RWPE2 (cell line): Measurements from ENCODE around the gene PCDH18.

Experiments used
- ATAC-seq: fragments of 200-7000 bp; cut with Tn5 transposase; 3 replicates; pipeline ENCODE4 v1.9.1; 2021; ENCODE audit warnings: low read depth
- DNase-seq: peaks from one replicate; pipeline ENCODE4 v3.0.0-alpha.2; 2020; ENCODE audit warnings: low spot score
- H3K27ac ChIP-seq: fragments of 450-650 bp; 2 replicates; pipeline ENCODE4 v1.5.1; 2017; ENCODE audit warnings: mild to moderate bottlenecking; ENCODE audit not compliant: poor library complexity, severe bottlenecking
- H3K27me3 ChIP-seq: fragments of 250-450 bp; sonication (Bioruptor Pico); 2 replicates; pipeline ENCODE4 v1.5.1; 2021; ENCODE audit warnings: mild to moderate bottlenecking, moderate library complexity; ENCODE audit not compliant: insufficient read depth, poor library complexity, severe bottlenecking
- H3K36me3 ChIP-seq: fragments of 250-450 bp; sonication (Bioruptor Pico); 2 replicates; pipeline ENCODE4 v1.5.1; 2020; ENCODE audit warnings: low read depth, mild to moderate bottlenecking, moderate library complexity
- H3K4me1 ChIP-seq: fragments of 250-450 bp; sonication (Bioruptor Pico); 2 replicates; pipeline ENCODE4 v1.5.1; 2021; ENCODE audit warnings: mild to moderate bottlenecking, moderate library complexity; ENCODE audit not compliant: insufficient read depth, poor library complexity, severe bottlenecking
- H3K4me3 ChIP-seq: fragments of 250-450 bp; sonication (Bioruptor Pico); 2 replicates; pipeline ENCODE4 v1.5.1; 2021; ENCODE audit warnings: mild to moderate bottlenecking, moderate library complexity; ENCODE audit not compliant: severe bottlenecking
- H3K9me3 ChIP-seq: fragments of 250-450 bp; sonication (Bioruptor Pico); 2 replicates; pipeline ENCODE4 v1.5.1; 2021; ENCODE audit warnings: mild to moderate bottlenecking, moderate library complexity; ENCODE audit not compliant: severe bottlenecking
- CTCF ChIP-seq: fragments of 450-650 bp; IDR thresholded peaks from one replicate; pipeline ENCODE4 v1.5.1; 2017; ENCODE audit warnings: mild to moderate bottlenecking, moderate library complexity; ENCODE audit not compliant: poor library complexity, severe bottlenecking

PCDH18 gene

GRCh38 chr4:137531986-137532868 lies at the start of gene PCDH18:
Gene PCDH18 (minus strand): TSS chr4:137532494. CDS start chr4:137532088, 406 bp downstream.
- ATAC-seq (peak; percentile 72), DNase-seq (no peak)
- peak within 1 kb of the TSS; percentile 25 for H3K4me3 ChIP-seq
- H3K4me1 ChIP-seq, result peaks cover 6% of the 10 kb centered on the region
- no peak within 1 kb of the TSS for H3K27ac ChIP-seq
- no peak for TF ChIP-seq CTCF
- no peaks in the 10 kb centered on the region for H3K9me3 ChIP-seq
- H3K27me3 ChIP-seq, result no peaks in the 10 kb centered on the region
- no peaks in the 10 kb centered on the region for H3K36me3 ChIP-seq

- no peak overlapping the region for H3K4me3 ChIP-seq
- no peaks in the 10 kb centered on the region for H3K27me3 ChIP-seq
- no peaks in the 10 kb centered on the region for H3K4me1 ChIP-seq
- no peak overlapping the region for H3K27ac ChIP-seq
- ATAC-seq (no peak), DNase-seq (no peak)
- no peaks in the 10 kb centered on the region for H3K9me3 ChIP-seq
- TF ChIP-seq CTCF, result no peak
- no peaks in the 10 kb centered on the region for H3K36me3 ChIP-seq
Observed at GRCh38 chr4:137576446-137576845, 44.2 kb upstream of the PCDH18 start.

GRCh38 chr4:137572647-137573046 lies 40.4 kb upstream of the PCDH18 start:
- ATAC-seq, result no peak
- H3K4me3 ChIP-seq, result no peak overlapping the region
- H3K4me1 ChIP-seq, result no peaks in the 10 kb centered on the region
- H3K36me3 ChIP-seq, result no peaks in the 10 kb centered on the region
- no peak overlapping the region for H3K27ac ChIP-seq
- no peak for DNase-seq
- H3K27me3 ChIP-seq, result no peaks in the 10 kb centered on the region
- H3K9me3 ChIP-seq, result no peaks in the 10 kb centered on the region
- TF ChIP-seq CTCF, result no peak

- ATAC-seq, result no peak
- H3K9me3 ChIP-seq, result no peaks in the 10 kb centered on the region
- no peak overlapping the region for H3K27ac ChIP-seq
- no peak for DNase-seq
- no peaks in the 10 kb centered on the region for H3K4me1 ChIP-seq
- H3K36me3 ChIP-seq, result no peaks in the 10 kb centered on the region
- no peak for TF ChIP-seq CTCF
- no peaks in the 10 kb centered on the region for H3K27me3 ChIP-seq
- no peak overlapping the region for H3K4me3 ChIP-seq
Observed at GRCh38 chr4:137572163-137572562, 39.9 kb upstream of the PCDH18 start.

- no peaks in the 10 kb centered on the region for H3K27me3 ChIP-seq
- H3K4me1 ChIP-seq, result no peaks in the 10 kb centered on the region
- ATAC-seq, result no peak
- no peak for DNase-seq
- no peak for TF ChIP-seq CTCF
- no peaks in the 10 kb centered on the region for H3K9me3 ChIP-seq
- no peaks in the 10 kb centered on the region for H3K36me3 ChIP-seq
- no peak overlapping the region for H3K4me3 ChIP-seq
- no peak overlapping the region for H3K27ac ChIP-seq
Observed at GRCh38 chr4:137559801-137560200, 27.5 kb upstream of the PCDH18 start.
